Glomerular visceral epithelial cell (primary cell): Measurements from ENCODE around the gene PPM1E.
A peak's percentile ranks its signal among the peaks of the same experiment; 100 is the strongest.
"Not testable (repeated sequence)": the region's sequence is repeated elsewhere in the genome, so short reads cannot be mapped to it uniquely, and the experiment has no call there.

Source experiments
- DNase-seq: peaks from one replicate; pipeline ENCODE4 v3.0.0-alpha.2; 2016; ENCODE audit errors: extremely low spot score

Gene PPM1E

GRCh38 chr17:58779446-58779845, 23.8 kb downstream of the PPM1E start:
- DNase-seq: no peak

DNA sequence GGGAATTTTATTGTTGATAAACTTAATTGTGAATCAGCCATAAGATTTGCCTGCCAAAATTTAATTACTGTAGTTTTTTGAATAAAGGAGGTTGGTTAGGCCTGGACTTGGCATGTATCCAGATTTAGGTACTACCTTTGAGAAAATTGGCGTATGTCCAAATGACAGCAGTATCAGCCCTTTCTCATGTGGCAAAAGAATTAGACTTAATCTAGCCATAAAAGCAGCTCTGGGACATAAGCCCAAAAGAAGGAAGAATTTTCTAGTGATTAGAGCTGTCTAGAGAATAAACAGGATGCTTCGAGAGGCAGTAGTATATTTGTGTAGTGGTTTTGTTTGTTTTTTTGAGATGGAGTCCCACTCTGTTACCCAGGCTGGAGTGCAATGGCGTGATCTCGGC, 27.7 kb downstream of the PPM1E start:
- DNase-seq: no peak

GRCh38 chr17:58785097-58785496, 29.4 kb downstream of the PPM1E start:
- DNase-seq: no peak

DNA sequence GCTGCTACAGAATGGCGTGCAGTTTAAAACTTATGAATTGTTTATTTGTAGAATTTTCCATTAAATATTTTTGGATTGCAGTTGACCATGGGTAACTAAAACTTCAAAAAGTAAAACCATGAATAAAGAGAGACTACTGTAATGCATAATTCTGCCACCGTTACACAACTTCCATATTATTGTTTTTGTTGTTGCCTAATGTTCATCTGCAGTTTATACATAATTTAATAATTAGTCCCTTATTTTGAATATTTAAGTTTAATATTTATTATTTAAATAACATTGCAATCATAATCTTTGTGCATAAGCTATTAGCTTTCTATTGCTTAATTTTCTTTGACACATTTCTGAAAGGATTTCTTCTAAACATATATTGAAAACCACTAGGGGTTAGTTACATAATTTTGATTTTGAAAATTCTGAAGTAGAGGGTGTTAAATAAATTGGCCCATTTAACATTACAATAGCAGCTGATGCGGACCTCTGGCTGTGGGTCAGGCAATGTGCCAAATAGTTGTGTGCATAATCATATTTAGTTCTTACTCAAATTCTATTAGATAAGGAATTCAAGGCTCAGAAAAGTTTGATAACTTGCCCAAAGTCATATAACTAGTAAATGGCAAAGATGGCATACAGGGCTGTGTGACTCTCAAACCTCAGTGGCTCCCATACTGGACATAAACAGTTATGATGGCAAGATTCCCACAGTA, 31.1 kb downstream of the PPM1E start:
- peak; percentile 52 for DNase-seq

DNA sequence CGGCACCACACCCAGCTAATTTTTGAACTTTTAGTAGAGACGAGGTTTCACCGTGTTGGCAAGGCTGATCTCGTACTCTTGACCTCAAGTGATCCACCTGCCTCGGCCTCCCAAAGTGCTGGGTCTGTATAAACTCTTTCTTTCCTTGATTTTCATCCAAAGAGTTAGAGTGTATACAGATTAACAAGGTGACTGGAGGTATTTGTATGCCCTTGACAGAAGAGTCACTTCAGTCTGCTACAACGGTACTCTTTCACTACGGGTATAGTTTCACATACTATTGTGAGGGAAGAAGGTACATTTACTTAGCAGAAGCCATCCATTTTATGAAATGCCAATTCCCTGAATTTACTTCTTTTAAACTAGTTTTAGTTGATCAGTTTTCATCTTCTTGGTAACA, 32.5 kb downstream of the PPM1E start:
- no peak for DNase-seq

GRCh38 chr17:58789160-58789559, 33.5 kb downstream of the PPM1E start:
- DNase-seq: no peak

- DNase-seq: no peak
Observed at GRCh38 chr17:58789831-58790230, 34.2 kb downstream of the PPM1E start.

GRCh38 chr17:58794508-58794907, 38.9 kb downstream of the PPM1E start:
- not testable (repeated sequence) for DNase-seq

DNA sequence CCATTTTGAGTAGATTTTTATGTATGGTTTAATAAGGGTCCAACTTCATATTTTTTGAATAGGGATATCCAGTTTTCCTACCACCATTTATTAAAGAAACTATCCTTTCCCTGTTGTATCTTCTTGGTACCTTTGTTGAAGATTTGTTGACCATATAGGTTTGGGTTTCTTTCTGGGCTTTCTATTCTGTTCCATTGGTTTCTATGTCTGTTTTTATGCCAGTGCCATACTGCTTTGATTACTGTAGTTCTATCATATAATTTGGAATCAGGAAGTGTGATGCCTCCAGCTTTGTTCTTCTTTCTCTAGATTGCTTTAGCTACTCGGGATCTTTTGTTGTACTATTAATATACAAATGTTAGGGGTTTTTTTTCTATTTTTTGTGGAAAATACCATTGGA, 46.5 kb downstream of the PPM1E start:
- no peak for DNase-seq

DNA sequence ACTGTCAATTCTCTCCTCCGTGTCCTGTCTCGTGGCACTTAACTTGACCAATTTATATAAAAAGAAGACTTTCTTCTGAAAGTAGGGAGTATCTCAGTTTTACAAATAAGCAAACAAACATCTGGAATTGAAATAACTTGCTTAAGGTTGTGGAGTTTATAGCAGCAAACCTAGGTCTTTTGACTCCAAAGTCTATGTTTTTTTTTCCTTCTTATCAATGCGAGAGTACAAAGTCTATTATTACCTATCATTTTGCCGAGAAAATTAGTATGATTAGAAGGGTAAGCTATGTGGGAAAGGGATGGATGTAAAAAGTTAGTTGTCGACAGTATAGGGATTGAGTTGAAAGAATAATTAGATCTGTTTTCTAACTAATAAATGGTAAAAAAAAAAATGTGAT, 50.4 kb downstream of the PPM1E start:
- no peak for DNase-seq

GRCh38 chr17:58808609-58809563, 53.2 kb downstream of the PPM1E start:
- DNase-seq: no peak

DNA sequence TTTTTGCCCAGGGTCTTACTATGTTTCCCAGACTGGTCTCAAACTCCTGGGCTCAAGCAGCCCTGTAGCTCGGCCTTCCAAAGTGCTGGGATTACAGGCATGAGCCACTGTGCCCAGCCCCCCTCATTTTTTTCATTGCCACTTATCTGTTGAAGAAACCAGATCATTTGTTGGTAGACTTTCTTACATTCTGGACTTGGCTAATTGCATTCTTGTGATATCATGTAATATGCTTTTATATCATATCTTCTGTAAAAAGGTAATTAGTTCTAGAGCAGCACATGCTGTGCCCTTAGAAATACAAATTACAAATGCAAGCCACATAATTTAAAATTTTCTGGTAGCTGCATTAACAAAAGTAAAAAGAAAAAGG, 53.9 kb downstream of the PPM1E start:
- DNase-seq: no peak

DNA sequence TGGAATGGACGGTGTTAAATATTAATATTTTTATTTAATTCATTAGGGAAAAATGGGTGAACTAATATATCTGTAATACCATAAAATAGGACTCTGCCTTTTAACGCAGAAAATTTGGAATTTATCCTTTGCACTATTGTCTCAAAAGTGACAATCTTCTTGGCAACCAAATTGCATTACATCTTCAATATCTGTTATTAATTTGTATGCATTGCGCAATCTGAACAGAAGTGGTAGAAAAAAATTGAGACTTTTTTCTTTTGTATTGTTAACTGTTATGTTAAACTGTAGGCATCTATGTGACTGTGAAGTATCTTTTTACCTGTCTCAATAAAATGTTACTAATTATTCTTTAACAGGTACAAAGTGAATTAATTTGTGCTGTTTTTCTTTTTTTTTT, 55.6 kb downstream of the PPM1E start:
- DNase-seq: no peak

GRCh38 chr17:58813712-58814111, 58.1 kb downstream of the PPM1E start:
- no peak for DNase-seq

DNA sequence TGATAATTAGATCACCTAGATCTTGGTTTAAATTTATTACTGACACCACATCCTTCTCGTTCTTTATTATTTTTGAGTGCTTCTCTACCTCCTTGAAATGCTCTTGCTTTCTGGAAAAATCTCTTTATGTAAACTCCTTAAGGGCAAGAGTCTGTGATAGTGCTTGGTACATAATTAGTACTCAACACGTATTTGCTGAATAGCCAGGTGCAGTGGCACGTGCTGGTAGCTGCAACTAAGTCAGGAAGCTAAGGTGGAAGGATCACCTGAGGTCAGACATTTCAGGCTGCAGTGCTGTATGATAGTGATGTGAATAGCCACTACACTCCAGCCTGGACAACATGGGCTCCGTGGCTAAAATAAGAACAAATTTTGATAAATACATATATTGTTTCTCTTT, 63.0 kb downstream of the PPM1E start:
- no peak for DNase-seq

DNA sequence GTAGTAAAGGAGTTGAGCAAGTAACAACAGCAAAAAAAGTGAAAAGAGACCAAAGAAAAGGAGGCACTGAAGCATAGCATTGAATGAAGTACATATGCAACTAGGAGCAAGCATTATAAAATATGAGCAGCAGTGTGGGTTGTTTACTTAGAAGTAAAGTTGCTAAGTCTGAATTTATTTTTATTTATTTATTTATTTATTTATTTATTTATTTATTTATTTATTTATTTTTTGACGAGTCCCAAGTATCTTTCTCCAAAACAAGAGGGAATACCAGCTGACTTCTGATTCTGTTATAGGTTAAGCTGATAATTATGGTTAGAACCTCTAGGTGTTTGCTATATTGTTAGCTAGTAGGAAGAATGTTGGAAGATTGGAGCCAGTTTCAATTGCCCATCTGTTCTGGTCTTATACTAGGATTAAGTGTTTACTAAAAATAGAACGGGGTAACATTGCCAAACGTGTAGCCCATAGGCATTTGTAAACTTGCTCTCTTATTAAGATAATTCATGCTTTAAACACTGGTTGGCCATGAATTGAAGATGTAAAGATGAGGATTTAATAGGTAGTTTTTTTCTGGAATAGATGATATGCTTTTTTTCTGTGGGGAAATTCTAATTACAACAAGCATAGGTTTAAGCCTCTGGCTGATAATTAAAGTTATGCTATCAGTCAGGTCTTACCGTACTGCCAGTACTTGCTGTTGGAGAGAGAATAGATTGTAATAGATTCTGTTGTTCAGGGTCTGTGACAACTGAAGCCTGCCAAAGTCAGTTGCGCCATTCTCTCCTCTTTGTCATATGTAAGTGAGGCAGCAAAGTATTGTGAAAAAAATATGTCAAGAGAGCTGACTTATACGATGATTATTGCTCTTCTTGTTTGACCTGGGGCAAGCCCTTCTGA, 66.7 kb downstream of the PPM1E start:
- no peak for DNase-seq

DNA sequence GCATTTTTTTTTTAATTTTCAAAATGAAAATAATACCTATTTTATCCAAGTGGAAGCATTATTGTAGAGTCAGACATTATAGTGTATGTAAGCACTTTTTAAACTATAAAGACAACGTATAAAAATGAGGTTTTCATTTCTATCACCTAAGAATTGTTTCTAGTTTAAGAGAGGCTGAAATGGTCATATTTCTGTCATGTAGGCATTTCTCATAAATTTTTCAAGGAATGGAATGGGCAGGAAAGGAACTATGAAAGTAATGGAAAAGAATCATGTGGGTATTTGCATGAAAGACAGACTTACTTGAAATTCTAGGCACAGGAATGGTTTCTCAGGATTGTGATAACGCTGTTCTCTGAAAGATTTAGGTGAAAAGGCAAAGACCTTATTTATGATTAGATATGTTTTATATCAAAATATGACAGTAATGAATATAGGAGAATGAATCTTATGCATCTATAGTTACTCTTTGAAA, 67.4 kb downstream of the PPM1E start:
- DNase-seq: no peak

- no peak for DNase-seq
Observed at GRCh38 chr17:58829172-58829637, 73.6 kb downstream of the PPM1E start.

DNA sequence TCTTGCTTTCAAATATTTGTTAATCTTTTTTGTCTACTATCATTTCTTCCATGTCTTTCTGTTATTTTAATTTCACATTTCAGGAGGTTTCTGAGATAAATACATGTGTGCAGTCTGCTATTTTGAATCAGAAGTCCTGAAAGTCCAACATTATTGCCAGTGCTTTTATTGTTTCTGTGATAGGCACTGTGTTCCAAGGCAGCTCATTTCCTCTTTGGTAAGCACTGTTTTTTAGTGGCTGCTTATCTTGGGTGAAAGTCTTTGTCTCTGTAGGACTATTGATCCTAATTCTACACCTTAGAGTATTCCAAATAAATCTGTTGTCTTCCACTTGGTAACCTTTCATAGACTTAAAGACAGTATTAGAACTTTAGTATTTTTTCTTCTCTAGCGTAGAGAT, 76.1 kb downstream of the PPM1E start:
- DNase-seq: no peak

GRCh38 chr17:58832514-58832913, 76.9 kb downstream of the PPM1E start:
- no peak for DNase-seq

DNA sequence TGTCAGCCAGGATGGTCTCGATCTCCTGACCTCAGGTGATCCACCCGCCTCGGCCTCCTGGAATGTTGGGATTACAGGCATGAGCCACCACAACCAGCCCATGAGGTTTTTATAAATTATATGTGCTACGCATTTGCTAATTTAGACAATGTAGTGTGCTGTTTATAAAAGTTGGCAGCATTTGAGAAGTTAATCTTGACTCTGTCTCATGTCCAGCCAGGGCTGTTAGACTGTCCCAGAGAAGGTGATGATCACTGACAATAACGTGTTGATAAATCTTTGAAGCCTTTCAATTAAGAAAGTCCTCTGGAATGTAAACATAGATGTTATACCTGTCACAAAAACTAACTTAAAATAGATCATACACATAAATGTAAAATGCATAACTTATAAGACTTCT, 82.0 kb downstream of the PPM1E start:
- no peak for DNase-seq
